Measurements from ENCODE around the gene PPP1R9B. TPM values are rescaled to one million over a fixed set of nuclear protein-coding genes. Genes with fewer than 3 reads are reported as not detected.

Gene PPP1R9B
- total RNA-seq, 1 donor from 2014 or later = 45.8 TPM

DNA sequence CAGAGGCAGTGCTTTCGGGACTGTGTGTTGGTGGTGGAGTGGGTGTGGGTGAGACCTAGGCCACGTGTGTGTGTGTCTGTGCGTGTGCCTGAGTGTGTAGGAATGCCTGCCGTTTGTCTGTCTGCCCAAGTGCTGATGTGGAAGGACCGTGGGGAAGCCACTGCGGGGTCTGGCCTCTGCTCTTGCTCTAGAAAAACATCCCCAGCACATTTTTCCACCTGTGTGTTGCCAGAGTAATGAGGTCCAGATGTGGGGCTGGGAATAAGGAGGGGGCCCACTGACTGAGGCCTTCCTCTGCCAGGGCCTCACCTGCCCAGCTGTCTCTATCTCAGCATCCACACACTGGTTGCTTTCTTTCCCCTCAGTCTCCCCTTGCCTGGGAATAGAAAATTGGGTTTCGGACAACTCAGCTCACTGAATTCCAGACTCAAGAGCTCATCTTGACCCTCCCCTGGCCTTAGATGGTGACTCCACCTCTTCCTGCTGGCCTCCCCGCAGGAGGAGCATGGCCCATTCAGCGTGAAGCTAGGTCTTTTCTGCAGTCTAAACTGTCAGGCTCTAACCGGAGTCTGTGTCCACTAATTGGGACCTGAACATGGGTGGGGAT is 23.0 kb upstream of the PPP1R9B start:
- DNase-seq = peak; percentile 37

DNA sequence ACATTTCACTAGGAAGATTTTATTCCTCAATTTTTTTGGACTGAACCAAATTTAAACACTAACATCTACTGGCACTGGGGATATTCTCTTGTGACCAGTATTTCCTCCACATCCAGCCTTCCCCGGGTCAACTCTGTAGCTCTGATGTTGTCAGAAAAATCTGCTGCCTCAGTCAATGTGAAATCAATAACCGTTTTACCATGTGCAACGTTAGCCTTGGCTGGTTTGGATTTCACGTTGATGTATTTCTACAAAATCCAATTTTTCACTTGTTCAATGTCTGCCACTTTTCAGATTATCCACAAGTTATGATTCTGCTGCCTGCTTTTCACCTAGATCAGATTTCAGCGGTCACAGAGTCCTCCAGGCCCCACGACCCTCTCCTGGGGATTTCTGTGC is 22.5 kb upstream of the PPP1R9B start:
- no peak for DNase-seq

GRCh38 chr17:50172130-50172529 is 21.7 kb upstream of the PPP1R9B start:
- no peak for DNase-seq

DNA sequence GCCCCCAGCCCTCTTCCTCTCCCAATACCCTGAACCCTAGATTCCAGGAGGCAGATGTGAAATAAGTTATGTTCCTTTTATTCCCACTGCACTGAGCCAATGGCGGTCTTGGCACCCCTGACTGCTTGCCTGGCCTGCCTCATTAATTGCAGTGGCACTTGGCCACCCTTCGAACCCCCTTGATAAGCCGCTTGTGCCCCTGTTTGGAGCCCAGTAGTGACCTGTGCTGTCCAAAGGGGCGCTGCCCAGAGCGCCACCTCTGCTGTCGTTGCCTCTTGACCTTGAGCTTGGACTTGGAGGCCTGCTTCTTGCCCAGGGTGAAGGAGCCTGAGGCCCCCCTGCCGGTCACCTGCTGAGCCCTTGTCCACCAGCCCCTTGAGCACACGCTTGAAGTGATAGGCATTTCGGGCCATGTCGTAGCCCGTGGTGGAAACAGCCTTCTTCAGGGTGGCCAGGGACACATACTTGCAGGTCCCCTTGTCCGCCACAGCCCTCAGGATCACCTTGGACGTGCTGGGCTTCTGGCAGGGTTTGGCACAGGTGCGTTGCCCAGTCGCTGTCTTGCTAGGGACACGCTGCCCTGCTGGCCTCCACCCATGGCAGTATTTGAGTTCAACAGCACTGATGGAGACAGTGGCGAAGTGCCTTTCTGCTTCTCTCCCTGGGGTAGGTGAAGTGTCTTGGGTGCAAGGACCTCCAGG is 21.0 kb upstream of the PPP1R9B start:
- DNase-seq = no peak

GRCh38 chr17:50170662-50171370 is 20.3 kb upstream of the PPP1R9B start:
- no peak for DNase-seq

- DNase-seq = no peak
These were observed 19.5 kb upstream of the PPP1R9B start for GRCh38 chr17:50169881-50170459.

GRCh38 chr17:50169121-50169764 is 18.8 kb upstream of the PPP1R9B start:
- DNase-seq = peak; percentile 77

DNA sequence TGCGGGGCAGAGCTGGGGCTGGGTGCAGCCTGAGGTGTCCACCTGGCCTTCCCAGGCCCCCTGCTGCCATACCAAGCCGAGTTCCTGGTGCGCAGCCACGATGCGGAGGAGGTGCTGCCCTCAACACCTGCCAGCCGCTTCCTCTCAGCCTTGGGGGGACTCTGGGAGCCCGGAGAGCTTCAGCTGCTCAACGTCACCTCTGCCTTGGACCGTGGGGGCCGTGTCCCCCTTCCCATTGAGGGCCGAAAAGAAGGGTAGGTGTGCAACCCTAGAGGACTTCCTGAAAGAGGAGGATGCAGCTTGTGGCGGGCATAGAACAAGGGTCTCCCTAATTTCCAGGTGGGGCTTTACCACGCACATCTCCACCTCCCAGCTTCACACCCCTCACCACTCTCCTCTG is 17.8 kb upstream of the PPP1R9B start:
- no peak for DNase-seq

- DNase-seq = no peak
These were observed 16.9 kb upstream of the PPP1R9B start for GRCh38 chr17:50167371-50167770.

DNA sequence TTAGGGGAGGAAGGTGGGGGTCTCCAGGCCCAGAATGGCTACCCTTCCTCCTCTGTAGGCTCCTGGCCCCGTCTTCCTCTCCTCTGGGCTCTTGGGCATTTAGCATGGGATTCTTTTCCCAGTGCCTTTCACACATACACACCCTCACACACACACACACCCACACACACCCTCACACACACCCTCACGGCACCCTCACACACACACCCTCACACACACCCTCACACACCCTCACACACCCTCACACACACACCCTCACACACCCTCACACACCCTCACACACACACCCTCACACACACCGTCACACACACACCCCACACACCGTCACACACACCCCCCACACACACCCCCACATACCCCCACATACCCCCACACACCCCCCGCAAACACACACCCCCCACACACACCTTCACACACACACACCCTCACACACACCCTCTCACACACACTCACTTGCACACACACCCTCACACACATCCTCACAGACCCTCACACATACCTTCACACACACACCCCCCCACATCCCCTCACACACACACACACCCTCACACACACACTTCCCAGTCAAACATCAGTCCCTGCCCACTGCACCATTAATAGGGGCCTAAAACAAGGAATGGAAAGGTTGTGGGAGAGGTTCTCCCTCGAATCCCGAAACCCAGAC is 16.2 kb upstream of the PPP1R9B start:
- no peak for DNase-seq

- DNase-seq = no peak
These were observed 15.5 kb upstream of the PPP1R9B start, which contains the start of gene SGCA for GRCh38 chr17:50165867-50166517. Gene SGCA (plus strand): TSS chr17:50166005. CDS start chr17:50166041, 36 bp downstream.

DNA sequence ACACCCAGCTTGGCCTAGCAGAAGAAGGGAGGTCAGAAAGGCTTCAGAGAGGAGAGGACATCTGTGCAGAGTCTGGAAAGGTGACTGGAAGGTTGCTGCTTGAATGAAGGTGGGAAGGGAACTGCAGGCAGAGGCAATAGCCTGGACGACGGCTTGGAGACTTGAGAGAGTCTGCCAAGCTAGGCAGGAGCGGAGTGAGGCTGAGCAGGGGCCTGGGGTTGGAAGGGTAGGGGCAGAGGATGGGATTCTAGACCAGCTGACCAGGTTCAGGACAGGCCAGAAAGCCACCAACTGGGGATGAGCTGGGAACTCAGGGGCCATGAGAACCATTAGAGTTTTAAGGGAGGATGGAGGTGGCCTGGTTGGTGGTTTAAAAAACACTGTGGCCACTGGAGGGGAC is 15.0 kb upstream of the PPP1R9B start:
- DNase-seq = no peak

DNA sequence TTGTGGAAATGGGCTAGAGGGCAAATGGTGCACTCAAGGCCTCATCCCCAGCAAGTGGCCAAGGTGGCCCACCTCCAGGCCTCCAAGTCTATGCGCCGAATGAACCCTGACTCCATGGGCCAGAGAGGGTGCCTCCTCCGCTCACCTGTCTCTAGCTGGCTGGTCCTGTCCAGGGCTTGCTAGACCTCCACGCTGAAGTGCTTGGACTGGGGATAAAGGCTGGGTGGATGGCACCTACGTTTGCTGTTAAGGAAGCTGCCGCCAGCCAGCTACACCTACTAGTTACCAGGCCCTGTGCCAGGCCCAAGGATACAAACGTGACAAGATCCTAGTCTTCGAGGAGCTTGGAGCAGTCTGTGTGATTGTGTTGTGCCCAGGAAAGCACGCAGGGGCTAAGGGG is 14.6 kb upstream of the PPP1R9B start:
- no peak for DNase-seq

DNA sequence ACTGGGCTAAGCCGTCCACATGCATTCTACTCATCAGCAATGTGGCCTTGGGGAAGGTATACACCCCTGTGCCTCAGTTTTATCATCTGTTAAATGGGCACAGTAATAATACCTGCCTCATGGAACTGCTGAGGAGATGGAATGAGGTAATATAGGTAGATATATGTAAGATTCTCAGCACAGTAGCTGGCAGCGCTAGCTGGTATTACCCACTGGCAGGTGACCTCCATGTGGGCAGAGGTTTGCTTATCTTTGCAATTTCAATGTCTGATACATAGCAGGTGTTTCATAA is 14.2 kb upstream of the PPP1R9B start:
- DNase-seq = no peak

DNA sequence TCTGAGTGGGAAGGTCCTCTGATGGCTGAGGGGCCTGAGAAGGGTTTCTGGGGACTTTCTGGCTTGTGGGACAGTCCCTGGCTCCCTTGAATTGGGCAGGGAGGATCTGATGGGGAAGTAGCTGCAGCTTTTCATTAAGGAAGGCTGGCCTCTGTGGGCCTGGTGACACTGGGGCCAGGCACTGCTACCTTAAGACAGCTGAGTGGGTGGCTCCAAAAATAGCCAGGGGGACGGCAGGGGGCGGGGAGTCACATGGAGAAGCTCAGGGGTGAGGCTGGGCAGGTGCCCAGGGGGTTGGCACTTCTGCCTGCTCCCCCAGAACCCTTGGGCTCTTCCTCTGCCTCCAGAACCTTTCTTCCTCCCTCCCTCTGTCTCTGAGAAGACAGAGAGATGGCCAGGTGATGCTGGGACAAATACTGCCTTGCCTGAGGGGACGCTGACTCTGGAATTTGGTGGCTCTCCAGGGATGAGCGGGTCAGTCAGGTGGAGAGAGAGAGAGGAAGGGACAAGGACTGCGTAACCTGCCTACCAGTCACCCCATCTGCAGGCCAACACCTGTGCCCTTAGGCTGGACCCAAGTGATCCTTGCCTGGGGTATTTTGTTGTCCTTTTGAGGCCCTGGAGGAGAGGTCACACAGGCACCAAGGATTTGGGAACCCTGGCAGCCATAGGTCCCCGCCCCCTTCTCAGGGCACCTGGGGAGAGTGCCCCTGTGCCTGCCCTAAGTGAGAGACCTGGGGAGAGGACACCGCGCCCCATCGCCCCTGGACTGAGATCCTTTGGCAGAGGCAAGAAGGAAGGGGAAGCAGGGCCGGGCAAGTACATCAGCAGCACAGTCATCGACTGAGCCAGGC is 13.6 kb upstream of the PPP1R9B start:
- no peak for DNase-seq

DNA sequence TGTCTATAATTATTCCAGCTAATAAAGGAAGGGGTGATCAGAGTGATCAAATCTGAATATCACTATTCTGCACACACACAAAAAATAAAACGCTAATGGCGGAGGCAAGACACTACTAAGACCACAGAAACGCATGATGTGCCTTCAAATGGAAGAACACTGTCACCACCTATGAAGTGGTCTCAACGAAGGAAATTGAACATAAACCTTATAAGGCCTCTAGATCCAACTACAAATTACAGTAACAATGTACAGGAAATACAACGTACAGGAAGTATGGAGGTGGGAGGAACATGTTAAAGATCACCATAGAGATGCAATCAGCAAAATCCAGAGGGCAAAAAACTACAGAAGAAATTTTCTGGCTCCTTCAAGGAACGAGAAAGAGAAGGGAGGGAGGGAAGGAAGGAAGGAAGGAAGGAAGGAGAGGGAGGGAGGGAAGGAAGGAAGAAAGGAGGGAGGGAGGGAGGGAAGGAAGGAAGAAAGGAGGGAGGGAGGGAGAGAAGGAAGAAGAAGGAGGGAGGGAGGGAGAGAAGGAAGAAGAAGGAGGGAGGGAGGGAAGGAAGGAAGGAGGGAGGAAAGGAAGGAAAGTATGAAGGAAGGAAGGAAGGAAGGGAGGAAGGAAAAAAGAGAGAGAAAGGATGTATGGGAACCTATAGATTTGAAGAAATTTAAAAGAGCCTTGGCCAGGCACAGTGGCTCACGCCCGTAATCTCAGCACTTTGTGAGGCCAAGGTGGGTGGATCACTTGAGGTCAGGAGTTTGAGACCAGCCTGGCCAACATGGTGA is 12.2 kb upstream of the PPP1R9B start:
- DNase-seq = peak; percentile 39

DNA sequence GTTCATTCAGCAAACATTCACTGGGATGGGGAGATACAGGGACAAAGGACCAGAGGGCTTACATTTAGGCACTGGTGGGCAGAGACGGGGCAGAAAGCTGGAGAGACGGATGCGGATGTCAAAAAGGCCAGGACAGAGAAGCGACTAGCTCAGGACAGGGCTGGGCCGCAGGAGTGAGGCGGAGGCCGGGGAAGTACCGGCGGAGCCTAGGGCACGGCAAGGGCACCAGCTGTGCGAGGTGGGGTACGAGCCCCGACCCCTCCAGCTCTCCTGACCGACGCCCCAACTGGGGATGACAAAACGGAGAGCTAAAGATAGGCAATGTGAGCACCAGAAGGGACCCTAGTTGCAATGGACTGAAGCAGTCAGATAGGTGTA is 11.4 kb upstream of the PPP1R9B start:
- no peak for DNase-seq

- peak; percentile 95 for DNase-seq
These were observed 10.8 kb upstream of the PPP1R9B start for GRCh38 chr17:50161023-50161910.

DNA sequence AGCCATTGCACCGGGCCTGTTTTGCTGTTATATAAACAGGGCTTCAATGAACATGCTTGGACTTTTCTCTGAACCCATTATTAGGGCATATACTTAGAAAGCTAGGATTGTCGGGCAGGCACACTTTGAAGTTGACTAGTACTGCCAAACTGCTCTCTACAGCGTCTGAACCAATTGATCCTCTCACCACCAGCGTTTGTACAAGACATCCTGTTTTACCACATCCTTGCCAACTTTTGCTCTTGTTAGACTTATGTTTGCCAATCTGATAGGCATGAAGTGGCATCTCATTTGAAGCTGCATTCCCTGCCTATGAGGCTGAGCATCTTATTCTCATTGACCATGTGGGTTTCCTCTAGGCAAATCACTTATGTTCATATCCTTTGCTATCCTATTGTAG is 7.4 kb upstream of the PPP1R9B start:
- no peak for DNase-seq

Measured in dermis blood vessel endothelial cell (primary cell).